Measurements from ENCODE around the gene MOV10L1. TPM values are rescaled to one million over a fixed set of nuclear protein-coding genes. Genes with fewer than 3 reads are reported as not detected.

MOV10L1 gene
- total and polyA plus RNA-seq, 9 of the 15 experiments (the other 6 are each of a cell fraction or from before 2014, with no cell fraction given): 0.06 to 0.43 (median 0.15) TPM

- Histone ChIP-seq H3K27me3 (ENCODE audit: control insufficient read depth in 2 of 2, insufficient read depth in 2 of 2, low read length in 2 of 2) (no peaks in the 10 kb centered on the region), H3K9me3 (replicated peaks; ENCODE audit: control insufficient read depth, insufficient read depth, low read depth, low read length) (peaks cover 5% of the 10 kb centered on the region; the same call in 1 of the 2 replicates), H3K4me1 (replicated peaks in 1 of 2; ENCODE audit: control insufficient read depth in 2 of 2, insufficient read depth in 2 of 2, low read length in 2 of 2) (peaks cover 5 to 45% of the 10 kb centered on the region in 2 experiments; a peak in 3 of 5 replicates), H3K4me3 (no peak overlapping the region), H3K4me2 (ENCODE audit: insufficient read depth, low read length) (no peak overlapping the region), H3K9ac (ENCODE audit: insufficient read depth in 1 of 2, low read depth in 2 of 2, low read length in 2 of 2) (no peak overlapping the region; a peak in 1 of 4 replicates), H3K79me2 (ENCODE audit: control insufficient read depth, insufficient read depth, low read length) (peaks cover 15% of the 10 kb centered on the region), H3K9me1 (ENCODE audit: control insufficient read depth, insufficient read depth, low read length) (no peaks in the 10 kb centered on the region), H4K20me1 (replicated peaks; ENCODE audit: control insufficient read depth, insufficient read depth, low read length) (0 out of 2 replicates have a peak, but pooled peaks cover 3% of the 10 kb centered on the region), H3K36me3 (ENCODE audit: control insufficient read depth, insufficient read depth, low read length) (peaks cover 48% of the 10 kb centered on the region), H2AFZ (ENCODE audit: low read depth, low read length) (no peak overlapping the region), H3K27ac (ENCODE audit: extremely low read depth, low read depth, low read length) (no peak overlapping the region)
- FAIRE-seq: no peak
- in situ Hi-C loops (cut with MboI) (no loop called here), intact Hi-C loops (cut with micrococcal nuclease) (no loop called here)
- CTCF ChIA-PET (ENCODE audit: low intra/inter-chr PET ratio): no interaction called here
- peak; percentile 38 to 44 (median 43) for DNase-seq (ENCODE audit: extremely low read depth in 1 of 4, low spot score in 3 of 4)
- BruUV-seq (replicated peaks): no TSS peak
- 74% methylated on average over 6 of the region's 10 CpGs for WGBS (ENCODE audit: insufficient coverage, low coverage, missing lambda C conversion rate)
- peak; percentile 67 for ATAC-seq
- POLR2A ChIA-PET: no interaction called here
- no peak for TF ChIP-seq ERF (CRISPR knock-in tag; IDR thresholded peaks at IDR 0.05)
- no peak for TF ChIP-seq E2F1 (CRISPR knock-in tag; IDR thresholded peaks at IDR 0.05)
- no peak for TF ChIP-seq STAT5B (CRISPR knock-in tag; IDR thresholded peaks at IDR 0.05)
- no peak for TF ChIP-seq HMG20A (CRISPR knock-in tag; conservative IDR thresholded peaks at IDR 0.05)
- no peak for TF ChIP-seq ESRRA (IDR thresholded peaks at IDR 0.05; ENCODE audit: borderline replicate concordance, low read depth)
- TF ChIP-seq ZBTB33 (CRISPR knock-in tag; IDR thresholded peaks at IDR 0.05): peak; percentile 54; the same call in 1 of the 2 replicates
- TF ChIP-seq ZNF589 (CRISPR knock-in tag; IDR thresholded peaks at IDR 0.05; ENCODE audit: low read depth): no peak
- TF ChIP-seq ZNF77 (CRISPR knock-in tag; IDR thresholded peaks at IDR 0.05): no peak
- peak; percentile 47; the same call in 1 of the 2 replicates for TF ChIP-seq ZBTB7A (IDR thresholded peaks at IDR 0.05; ENCODE audit: borderline replicate concordance, control insufficient read depth, low read depth, low read length)
- no peak for TF ChIP-seq PHF8 (IDR thresholded peaks at IDR 0.05; ENCODE audit: borderline replicate concordance, low read length)
- TF ChIP-seq TCF7L2 (IDR thresholded peaks at IDR 0.05; ENCODE audit: low read depth, low read length): no peak
- 0 out of 2 replicates have a peak, but pooled peaks have one; percentile 7 for TF ChIP-seq POLR2G (IDR thresholded peaks at IDR 0.05; ENCODE audit: low read depth, low read length)
- TF ChIP-seq CTCF (IDR thresholded peaks at IDR 0.05 in 2 of 3, conservative IDR thresholded peaks at IDR 0.05 in 1 of 3; ENCODE audit: insufficient read depth in 2 of 3, low read depth in 1 of 3, low read length in 3 of 3): peak; percentile 29 to 56 (median 35)
- TF ChIP-seq CEBPB (tag; IDR thresholded peaks at IDR 0.05): no peak
- no peak for TF ChIP-seq ZNF449 (CRISPR knock-in tag; IDR thresholded peaks at IDR 0.05)
These were observed 116.8 kb downstream of the MOV10L1 start for GRCh38 chr22:50206599-50206998.

Measured in K562 (cell line).